NCI-H1694 (cell line): Measurements from ENCODE around the gene HABP2.

Source experiments
- DNase-seq: peaks from one replicate; lab custom pipeline; 2025; lab: John Stamatoyannopoulos, UW

HABP2 gene

DNA sequence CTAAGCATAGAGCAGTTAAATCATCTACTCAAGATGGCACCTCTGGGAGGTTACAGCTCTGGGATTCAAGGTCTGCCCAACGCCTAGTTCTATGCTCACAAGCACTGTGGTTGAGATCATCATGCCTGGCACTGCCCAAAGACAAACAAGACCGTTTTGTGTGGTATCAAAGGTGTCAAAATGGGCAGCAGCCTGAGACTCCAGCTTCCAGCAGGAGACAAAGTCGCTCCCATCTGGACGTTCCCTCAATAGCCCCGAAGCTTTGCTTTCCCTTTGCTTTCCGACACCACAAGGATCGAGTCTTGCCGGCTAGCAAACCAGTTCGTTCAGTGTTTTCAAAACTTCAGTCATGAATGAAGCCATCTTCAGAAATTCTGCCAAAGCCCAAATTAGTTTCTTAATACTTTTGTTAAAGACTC is 5.1 kb downstream of the HABP2 start:
- DNase-seq = no peak

GRCh38 chr10:113560071-113560470 is 7.2 kb downstream of the HABP2 start:
- no peak for DNase-seq

GRCh38 chr10:113561214-113561613 is 8.4 kb downstream of the HABP2 start:
- no peak for DNase-seq

DNA sequence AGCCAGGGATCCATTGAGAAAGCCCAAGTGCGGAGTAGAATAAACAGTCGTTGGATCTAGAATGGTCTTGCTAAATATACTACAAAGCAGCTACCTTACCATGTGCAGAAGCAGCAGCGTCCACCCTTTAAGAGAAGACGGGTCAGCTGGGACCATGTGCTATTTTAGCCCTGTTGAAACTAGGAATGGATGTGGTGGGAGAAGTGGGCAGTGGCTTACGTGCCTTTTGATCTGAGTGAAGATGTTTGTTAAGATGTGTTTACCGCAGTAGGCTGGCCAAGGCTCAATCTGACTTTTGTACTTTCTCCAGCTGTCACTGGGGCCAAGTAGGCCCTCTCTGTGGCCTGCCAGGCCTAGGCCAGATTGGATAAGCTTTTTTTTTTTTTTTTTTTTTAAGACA is 9.2 kb downstream of the HABP2 start:
- DNase-seq = no peak

- DNase-seq = no peak
Measured at GRCh38 chr10:113562704-113563103, 9.9 kb downstream of the HABP2 start.

DNA sequence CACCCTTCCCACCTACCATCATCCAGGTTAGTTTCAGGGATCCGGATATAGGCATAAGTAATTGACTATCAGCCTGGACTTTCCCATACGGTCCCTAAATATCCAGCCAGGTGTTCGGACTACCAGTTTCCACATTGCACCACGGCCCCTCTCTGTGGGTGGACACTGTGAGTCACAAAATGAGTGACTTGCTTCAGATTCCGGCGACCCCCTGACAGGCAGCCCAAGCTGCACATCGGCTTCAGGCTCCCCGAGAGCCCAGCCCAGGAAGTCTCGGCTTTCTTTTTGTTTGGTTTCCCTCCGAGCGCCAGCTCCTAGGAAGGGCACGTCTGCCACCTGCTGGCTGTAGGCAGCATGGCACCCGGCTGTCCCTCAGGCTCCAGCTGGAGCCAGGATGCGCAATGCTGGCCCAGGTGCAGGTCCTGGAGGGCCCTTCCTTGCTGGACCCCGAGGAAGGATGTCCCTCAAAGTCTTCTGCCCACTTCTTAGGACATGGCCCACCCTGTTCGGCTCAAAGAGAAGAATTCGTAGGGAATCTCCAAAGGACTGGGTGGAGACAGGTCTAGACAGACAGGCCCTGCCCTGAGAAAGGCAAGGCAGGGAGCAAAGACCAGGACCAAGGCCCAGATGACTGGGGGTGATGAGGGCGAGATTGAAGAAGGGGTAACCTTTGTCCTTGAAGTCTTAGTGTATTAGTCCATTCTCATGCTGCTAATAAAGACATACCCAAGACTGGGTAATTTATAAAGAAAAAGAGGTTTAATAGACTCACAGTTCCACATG is 10.6 kb downstream of the HABP2 start:
- peak; percentile 3 for DNase-seq

DNA sequence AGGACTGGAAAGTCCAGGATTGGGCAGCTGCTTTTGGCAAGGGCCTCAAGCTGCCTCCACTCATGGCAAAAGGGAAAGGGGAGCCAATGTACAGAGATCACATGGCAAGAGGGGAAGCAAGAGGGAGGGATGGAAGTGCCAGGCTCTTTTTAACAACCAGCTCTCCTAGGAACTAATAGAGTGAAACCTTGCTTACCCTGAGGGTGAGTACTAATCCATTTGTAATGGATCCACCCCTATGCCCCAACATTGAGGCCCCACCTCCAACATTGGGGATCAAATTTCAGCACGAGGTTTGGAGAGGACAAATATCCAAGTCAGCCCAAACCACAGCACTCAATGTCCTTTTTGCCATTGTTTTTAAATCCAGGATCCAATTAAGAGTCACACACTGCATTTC is 12.5 kb downstream of the HABP2 start:
- DNase-seq = no peak

DNA sequence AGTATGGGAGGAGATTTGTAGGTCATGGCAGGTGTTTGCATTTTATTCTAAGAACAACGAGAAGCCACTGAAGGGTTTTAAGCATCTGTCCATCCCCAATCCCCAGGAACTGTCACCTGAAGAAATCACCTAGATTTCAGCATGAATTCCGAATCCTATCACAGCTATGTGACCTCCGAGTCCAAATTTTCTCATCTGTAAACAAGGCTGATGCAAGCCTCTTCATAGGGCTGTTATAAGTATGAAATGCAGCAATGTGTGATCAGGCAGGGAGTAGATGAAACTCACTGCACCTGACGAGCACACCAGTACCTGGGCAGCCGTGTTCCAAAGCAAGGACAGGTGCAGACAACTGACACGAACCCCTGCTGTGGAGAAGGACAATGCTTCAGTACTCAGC is 14.0 kb downstream of the HABP2 start:
- no peak for DNase-seq

- no peak for DNase-seq
Measured at GRCh38 chr10:113569576-113569975, 16.7 kb downstream of the HABP2 start.

DNA sequence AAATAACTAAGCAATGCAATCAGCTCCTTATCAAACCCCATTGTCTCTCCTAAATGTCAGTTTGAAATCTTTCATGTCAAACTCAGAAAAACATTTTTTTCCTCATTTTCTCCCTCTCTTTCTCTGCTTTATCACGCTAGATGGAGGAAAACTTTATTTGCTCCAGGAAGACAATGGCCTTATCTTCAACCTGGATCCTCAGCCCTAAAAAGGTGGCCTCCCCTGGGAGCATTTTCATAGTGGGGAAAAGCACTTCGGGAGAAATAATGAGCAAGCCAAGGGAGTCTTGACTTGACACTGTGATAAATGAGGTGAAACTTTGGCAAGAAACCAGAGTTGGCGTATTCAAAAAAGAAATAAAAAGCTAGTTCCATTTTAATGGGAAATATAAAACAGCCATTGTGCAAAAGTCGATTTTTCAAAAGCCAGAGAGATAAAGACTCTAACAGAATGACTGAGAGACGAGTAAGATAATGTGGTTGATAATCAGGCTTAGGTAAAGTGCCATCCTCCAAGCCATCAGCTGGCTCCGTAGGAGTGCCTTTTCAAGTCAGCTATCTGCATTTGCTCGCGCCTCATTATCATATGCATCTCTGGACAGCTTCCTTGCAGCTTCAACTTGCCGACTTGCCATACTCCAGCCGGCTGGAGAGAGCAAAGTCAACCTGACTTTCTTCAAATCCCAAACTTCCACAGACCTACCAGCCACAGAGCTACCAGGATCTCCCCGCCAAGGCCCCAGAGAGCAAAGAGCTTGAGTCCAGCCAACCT is 19.9 kb downstream of the HABP2 start:
- no peak for DNase-seq

- no peak for DNase-seq
Measured at GRCh38 chr10:113573368-113573767, 20.5 kb downstream of the HABP2 start.

- DNase-seq = no peak
Measured at GRCh38 chr10:113576852-113577251, 24.0 kb downstream of the HABP2 start.

- no peak for DNase-seq
Measured at GRCh38 chr10:113578773-113579172, 25.9 kb downstream of the HABP2 start.

GRCh38 chr10:113581092-113581491 is 28.2 kb downstream of the HABP2 start:
- DNase-seq = no peak

- no peak for DNase-seq
Measured at GRCh38 chr10:113583571-113583970, 30.7 kb downstream of the HABP2 start.

- no peak for DNase-seq
Measured at GRCh38 chr10:113585949-113586348, 33.1 kb downstream of the HABP2 start.

DNA sequence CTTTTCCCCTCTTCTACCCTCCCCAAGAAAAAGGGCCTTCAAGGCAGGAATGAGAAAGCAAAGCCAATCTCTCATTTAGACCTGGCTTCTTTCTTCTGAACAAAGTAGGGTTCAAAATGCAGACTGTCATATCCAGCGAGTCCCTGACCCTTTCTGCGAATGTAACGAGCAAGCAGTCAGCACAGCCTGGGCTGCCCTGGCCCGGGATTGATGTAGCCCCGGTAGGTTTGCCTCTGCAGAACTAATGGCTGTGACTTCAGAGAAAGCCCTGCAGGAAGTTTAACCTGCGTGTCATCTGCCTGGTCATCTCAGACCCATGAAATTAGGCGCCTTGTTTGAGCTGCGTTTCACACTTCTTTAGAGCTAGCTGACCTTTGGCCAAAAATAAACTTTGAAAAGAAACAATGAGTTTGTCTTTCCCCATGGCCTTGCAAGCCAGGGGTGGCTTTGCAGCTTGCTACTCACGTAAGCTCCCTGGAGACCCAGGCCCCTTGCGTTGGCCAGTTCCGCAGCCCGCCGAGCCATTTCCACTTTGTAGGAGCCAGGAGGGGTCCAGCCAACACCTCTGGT is 36.4 kb downstream of the HABP2 start:
- DNase-seq = no peak

- DNase-seq = no peak
Measured at GRCh38 chr10:113590581-113590980, 37.7 kb downstream of the HABP2 start.

- DNase-seq = no peak
Measured at GRCh38 chr10:113592380-113592779, 39.5 kb downstream of the HABP2 start.

GRCh38 chr10:113594652-113595051 is 41.8 kb downstream of the HABP2 start:
- no peak for DNase-seq

DNA sequence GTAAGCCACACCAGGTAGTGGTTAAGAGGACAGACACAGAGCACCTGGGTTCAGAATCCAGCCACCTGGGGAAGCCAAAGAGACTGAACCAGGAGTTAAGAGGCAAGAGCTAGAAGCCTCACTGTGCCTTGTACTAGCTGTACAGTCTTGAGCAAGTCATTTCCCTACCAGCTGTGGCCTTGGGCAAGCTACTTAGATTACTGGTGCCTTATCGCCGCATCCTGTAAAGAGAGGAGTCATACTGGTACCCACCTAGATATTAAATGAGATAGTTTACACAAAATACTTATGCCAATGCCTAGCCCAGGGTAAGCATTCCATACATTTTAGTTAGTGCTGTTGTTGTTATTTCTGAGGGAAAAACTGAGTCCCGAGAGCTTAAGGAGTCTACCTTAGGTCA is 47.7 kb downstream of the HABP2 start:
- no peak for DNase-seq

GRCh38 chr10:113603057-113603777 is 50.4 kb downstream of the HABP2 start:
- DNase-seq = no peak
